ENCODE measurements around the gene CT47C1.

Gene CT47C1

DNA sequence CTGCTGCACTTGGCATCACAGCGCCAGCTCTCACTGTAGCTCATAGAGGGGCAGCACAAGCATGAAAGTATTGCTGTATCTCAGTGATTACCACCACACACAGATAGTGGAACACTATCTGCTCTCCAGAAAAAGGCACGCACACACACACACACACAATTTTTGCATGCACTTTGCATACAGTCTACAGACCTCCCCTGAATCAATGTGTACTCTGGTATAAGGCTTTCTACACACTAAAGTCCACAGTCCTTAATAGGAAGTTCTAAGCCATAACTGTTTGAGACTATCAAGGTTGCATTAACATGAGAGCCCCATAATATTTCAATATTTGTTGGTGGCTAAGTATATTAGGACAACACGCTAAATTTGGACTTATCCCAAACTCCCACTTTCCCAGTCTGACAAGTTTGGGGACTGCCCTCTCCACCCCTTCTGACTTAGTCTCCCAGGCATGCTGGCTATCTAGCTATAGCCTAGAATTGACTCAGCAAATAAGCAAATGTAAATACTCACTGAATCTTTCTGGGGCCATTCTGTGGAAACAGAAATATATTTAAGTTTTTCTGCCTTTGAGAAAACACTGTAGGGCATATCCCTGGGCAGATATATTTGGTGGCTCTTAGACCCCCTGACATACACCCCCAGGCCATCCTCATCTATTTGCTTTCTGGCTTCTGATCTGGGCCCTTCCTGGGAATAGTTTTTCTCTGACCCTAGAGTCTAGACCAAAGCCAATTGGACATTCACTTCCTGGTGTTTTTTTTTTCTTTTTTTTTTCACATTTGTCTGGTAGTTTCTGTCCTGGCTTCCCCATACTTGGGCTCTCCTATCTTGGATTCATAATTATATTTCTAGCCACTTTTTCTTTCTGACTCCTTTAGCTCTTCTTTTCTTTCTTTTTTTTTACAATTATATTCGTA is 36.4 kb upstream of the CT47C1 start:
- no peak overlapping the region for H3K4me3 ChIP-seq (ENCODE audit: low read depth, low read length)
- ChIA-PET CTCF (interaction anchor here (0.6 kb wide), 1 partner anchor 197 kb away, joined by 3 read pairs; no protein-coding TSS in a partner anchor), POLR2A (no interaction called here)
- TF ChIP-seq, protein P1, sequence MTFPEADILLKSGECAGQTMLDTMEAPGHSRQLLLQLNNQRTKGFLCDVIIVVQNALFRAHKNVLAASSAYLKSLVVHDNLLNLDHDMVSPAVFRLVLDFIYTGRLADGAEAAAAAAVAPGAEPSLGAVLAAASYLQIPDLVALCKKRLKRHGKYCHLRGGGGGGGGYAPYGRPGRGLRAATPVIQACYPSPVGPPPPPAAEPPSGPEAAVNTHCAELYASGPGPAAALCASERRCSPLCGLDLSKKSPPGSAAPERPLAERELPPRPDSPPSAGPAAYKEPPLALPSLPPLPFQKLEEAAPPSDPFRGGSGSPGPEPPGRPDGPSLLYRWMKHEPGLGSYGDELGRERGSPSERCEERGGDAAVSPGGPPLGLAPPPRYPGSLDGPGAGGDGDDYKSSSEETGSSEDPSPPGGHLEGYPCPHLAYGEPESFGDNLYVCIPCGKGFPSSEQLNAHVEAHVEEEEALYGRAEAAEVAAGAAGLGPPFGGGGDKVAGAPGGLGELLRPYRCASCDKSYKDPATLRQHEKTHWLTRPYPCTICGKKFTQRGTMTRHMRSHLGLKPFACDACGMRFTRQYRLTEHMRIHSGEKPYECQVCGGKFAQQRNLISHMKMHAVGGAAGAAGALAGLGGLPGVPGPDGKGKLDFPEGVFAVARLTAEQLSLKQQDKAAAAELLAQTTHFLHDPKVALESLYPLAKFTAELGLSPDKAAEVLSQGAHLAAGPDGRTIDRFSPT (tag by site-specific recombination; IDR thresholded peaks at IDR 0.05): no peak
- TF ChIP-seq ZNF768 (tag by site-specific recombination; IDR thresholded peaks at IDR 0.05) (no peak), ZBTB8A (tag by site-specific recombination; IDR thresholded peaks at IDR 0.05) (no peak), SP2 (tag by site-specific recombination; IDR thresholded peaks at IDR 0.05) (no peak), HOXC10 (CRISPR knock-in tag; IDR thresholded peaks at IDR 0.05) (no peak), ZNF37A (tag by site-specific recombination; IDR thresholded peaks at IDR 0.05) (no peak), FEZF1 (tag by site-specific recombination; IDR thresholded peaks at IDR 0.05) (no peak), KLF8 (tag by site-specific recombination; IDR thresholded peaks at IDR 0.05) (no peak), ZNF354C (tag by site-specific recombination; IDR thresholded peaks at IDR 0.05; ENCODE audit: borderline replicate concordance, low read depth) (no peak), ZNF837 (tag by site-specific recombination; IDR thresholded peaks at IDR 0.05) (no peak), ZNF2 (tag by site-specific recombination; IDR thresholded peaks at IDR 0.05) (no peak)
- TF ChIP-seq, protein P2, sequence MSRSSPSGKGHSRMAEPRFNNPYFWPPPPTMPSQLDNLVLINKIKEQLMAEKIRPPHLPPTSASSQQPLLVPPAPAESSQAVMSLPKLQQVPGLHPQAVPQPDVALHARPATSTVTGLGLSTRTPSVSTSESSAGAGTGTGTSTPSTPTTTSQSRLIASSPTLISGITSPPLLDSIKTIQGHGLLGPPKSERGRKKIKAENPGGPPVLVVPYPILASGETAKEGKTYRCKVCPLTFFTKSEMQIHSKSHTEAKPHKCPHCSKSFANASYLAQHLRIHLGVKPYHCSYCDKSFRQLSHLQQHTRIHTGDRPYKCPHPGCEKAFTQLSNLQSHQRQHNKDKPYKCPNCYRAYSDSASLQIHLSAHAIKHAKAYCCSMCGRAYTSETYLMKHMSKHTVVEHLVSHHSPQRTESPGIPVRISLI (tag by site-specific recombination; IDR thresholded peaks at IDR 0.05): no peak
- TF ChIP-seq, protein P3, sequence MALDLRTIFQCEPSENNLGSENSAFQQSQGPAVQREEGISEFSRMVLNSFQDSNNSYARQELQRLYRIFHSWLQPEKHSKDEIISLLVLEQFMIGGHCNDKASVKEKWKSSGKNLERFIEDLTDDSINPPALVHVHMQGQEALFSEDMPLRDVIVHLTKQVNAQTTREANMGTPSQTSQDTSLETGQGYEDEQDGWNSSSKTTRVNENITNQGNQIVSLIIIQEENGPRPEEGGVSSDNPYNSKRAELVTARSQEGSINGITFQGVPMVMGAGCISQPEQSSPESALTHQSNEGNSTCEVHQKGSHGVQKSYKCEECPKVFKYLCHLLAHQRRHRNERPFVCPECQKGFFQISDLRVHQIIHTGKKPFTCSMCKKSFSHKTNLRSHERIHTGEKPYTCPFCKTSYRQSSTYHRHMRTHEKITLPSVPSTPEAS (tag by site-specific recombination; IDR thresholded peaks at IDR 0.05): no peak
- TF ChIP-seq, protein P4, sequence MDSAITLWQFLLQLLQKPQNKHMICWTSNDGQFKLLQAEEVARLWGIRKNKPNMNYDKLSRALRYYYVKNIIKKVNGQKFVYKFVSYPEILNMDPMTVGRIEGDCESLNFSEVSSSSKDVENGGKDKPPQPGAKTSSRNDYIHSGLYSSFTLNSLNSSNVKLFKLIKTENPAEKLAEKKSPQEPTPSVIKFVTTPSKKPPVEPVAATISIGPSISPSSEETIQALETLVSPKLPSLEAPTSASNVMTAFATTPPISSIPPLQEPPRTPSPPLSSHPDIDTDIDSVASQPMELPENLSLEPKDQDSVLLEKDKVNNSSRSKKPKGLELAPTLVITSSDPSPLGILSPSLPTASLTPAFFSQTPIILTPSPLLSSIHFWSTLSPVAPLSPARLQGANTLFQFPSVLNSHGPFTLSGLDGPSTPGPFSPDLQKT (IDR thresholded peaks at IDR 0.05; ENCODE audit: borderline replicate concordance, low read depth, low read length): no peak
- TF ChIP-seq, protein P5, sequence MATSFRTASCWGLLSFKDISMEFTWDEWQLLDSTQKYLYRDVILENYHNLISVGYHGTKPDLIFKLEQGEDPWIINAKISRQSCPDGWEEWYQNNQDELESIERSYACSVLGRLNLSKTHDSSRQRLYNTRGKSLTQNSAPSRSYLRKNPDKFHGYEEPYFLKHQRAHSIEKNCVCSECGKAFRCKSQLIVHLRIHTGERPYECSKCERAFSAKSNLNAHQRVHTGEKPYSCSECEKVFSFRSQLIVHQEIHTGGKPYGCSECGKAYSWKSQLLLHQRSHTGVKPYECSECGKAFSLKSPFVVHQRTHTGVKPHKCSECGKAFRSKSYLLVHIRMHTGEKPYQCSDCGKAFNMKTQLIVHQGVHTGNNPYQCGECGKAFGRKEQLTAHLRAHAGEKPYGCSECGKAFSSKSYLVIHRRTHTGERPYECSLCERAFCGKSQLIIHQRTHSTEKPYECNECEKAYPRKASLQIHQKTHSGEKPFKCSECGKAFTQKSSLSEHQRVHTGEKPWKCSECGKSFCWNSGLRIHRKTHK (tag by site-specific recombination; IDR thresholded peaks at IDR 0.05): no peak
- TF ChIP-seq, protein P6, sequence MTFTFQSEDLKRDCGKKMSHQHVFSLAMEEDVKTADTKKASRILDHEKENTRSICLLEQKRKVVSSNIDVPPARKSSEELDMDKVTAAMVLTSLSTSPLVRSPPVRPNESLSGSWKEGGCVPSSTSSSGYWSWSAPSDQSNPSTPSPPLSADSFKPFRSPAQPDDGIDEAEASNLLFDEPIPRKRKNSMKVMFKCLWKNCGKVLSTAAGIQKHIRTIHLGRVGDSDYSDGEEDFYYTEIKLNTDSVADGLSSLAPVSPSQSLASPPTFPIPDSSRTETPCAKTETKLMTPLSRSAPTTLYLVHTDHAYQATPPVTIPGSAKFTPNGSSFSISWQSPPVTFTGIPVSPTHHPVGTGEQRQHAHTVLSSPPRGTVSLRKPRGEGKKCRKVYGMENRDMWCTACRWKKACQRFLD (tag by site-specific recombination; IDR thresholded peaks at IDR 0.05): no peak
- TF ChIP-seq, protein P7, sequence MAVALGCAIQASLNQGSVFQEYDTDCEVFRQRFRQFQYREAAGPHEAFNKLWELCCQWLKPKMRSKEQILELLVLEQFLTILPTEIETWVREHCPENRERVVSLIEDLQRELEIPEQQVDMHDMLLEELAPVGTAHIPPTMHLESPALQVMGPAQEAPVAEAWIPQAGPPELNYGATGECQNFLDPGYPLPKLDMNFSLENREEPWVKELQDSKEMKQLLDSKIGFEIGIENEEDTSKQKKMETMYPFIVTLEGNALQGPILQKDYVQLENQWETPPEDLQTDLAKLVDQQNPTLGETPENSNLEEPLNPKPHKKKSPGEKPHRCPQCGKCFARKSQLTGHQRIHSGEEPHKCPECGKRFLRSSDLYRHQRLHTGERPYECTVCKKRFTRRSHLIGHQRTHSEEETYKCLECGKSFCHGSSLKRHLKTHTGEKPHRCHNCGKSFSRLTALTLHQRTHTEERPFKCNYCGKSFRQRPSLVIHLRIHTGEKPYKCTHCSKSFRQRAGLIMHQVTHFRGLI (tag by site-specific recombination; IDR thresholded peaks at IDR 0.05): no peak
- TF ChIP-seq, protein P8, sequence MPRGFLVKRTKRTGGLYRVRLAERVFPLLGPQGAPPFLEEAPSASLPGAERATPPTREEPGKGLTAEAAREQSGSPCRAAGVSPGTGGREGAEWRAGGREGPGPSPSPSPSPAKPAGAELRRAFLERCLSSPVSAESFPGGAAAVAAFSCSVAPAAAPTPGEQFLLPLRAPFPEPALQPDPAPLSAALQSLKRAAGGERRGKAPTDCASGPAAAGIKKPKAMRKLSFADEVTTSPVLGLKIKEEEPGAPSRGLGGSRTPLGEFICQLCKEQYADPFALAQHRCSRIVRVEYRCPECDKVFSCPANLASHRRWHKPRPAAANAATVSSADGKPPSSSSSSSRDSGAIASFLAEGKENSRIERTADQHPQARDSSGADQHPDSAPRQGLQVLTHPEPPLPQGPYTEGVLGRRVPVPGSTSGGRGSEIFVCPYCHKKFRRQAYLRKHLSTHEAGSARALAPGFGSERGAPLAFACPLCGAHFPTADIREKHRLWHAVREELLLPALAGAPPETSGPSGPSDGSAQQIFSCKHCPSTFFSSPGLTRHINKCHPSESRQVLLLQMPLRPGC (tag by site-specific recombination; IDR thresholded peaks at IDR 0.05): no peak
- H3K9me3 ChIP-seq (ENCODE audit: control insufficient read depth, insufficient read depth, low read depth, low read length): no peaks in the 10 kb centered on the region
- no peaks in the 10 kb centered on the region for H3K36me3 ChIP-seq (ENCODE audit: control insufficient read depth in 2 of 2, insufficient read depth in 1 of 2, low read length in 2 of 2)
- H3K27ac ChIP-seq (ENCODE audit: extremely low read depth, low read depth, low read length): no peak overlapping the region
- no peaks in the 10 kb centered on the region for H3K4me1 ChIP-seq (ENCODE audit: control insufficient read depth, insufficient read depth, low read length)
